Measurements from ENCODE around the gene FAM3D.

The FAM3D gene

GRCh38 chr3:58625196-58625824 is 41.3 kb downstream of the FAM3D start:
- no peak for DNase-seq

- no peak for DNase-seq
Measured at GRCh38 chr3:58624550-58624949, 42.0 kb downstream of the FAM3D start.

- no peak for DNase-seq
Measured at GRCh38 chr3:58623961-58624360, 42.6 kb downstream of the FAM3D start.

- no peak for DNase-seq
Measured at GRCh38 chr3:58623478-58623877, 43.1 kb downstream of the FAM3D start.

GRCh38 chr3:58622892-58623291 is 43.7 kb downstream of the FAM3D start:
- DNase-seq = no peak

- DNase-seq = no peak
Measured at GRCh38 chr3:58622436-58622835, 44.1 kb downstream of the FAM3D start.

GRCh38 chr3:58621086-58621830 is 45.3 kb downstream of the FAM3D start:
- no peak for DNase-seq

GRCh38 chr3:58620421-58620820 is 46.2 kb downstream of the FAM3D start:
- no peak for DNase-seq

- DNase-seq = no peak
Measured at GRCh38 chr3:58617338-58617761, 49.2 kb downstream of the FAM3D start.

GRCh38 chr3:58613236-58614132 is 53.1 kb downstream of the FAM3D start:
- DNase-seq = no peak

- DNase-seq = no peak
Measured at GRCh38 chr3:58612830-58613229, 53.7 kb downstream of the FAM3D start.

GRCh38 chr3:58609990-58610389 is 56.6 kb downstream of the FAM3D start:
- DNase-seq = no peak

- no peak for DNase-seq
Measured at GRCh38 chr3:58608648-58609047, 57.9 kb downstream of the FAM3D start.

- DNase-seq = no peak
Measured at GRCh38 chr3:58607816-58608215, 58.8 kb downstream of the FAM3D start.

GRCh38 chr3:58606693-58607092 is 59.9 kb downstream of the FAM3D start:
- no peak for DNase-seq

GRCh38 chr3:58604031-58604430 is 62.5 kb downstream of the FAM3D start:
- DNase-seq = no peak

- DNase-seq = no peak
Measured at GRCh38 chr3:58603606-58604005, 63.0 kb downstream of the FAM3D start.

GRCh38 chr3:58597770-58598310 is 68.7 kb downstream of the FAM3D start:
- DNase-seq = no peak

GRCh38 chr3:58596834-58597518 is 69.6 kb downstream of the FAM3D start:
- no peak for DNase-seq

- DNase-seq = no peak
Measured at GRCh38 chr3:58594117-58594516, 72.5 kb downstream of the FAM3D start.

- no peak for DNase-seq
Measured at GRCh38 chr3:58591517-58592510, 74.8 kb downstream of the FAM3D start.

All from NCI-H1436 treated with DMSO at 0.1 percent for 48 hours (cell line).